HL-60 (cell line): ENCODE measurements around the gene CES5A.

Experiments
- DNase-seq, 2 experiments: peaks; one replicate each; pipeline ENCODE4 v3.0.0-alpha.2; 2010 to 2020; ENCODE audit warnings: low read depth in 1 of 2, low spot score in 1 of 2
- H3K27ac ChIP-seq: fragments of 250-450 bp; sonication (Bioruptor Pico); replicated peaks from 2 replicates; pipeline ENCODE4 v1.5.1; 2020; ENCODE audit warnings: mild to moderate bottlenecking, moderate library complexity
- H3K27me3 ChIP-seq: fragments of 250-450 bp; sonication (Bioruptor Pico); 2 replicates; pipeline ENCODE4 v1.5.1; 2021; ENCODE audit warnings: mild to moderate bottlenecking, moderate library complexity; ENCODE audit not compliant: insufficient read depth, poor library complexity, severe bottlenecking
- H3K4me3 ChIP-seq: replicated peaks from 2 replicates; pipeline ENCODE4 v1.5.1; 2011; ENCODE audit warnings: mild to moderate bottlenecking, control low read depth, low read length; ENCODE audit not compliant: insufficient read depth
- GABPA ChIP-seq: IDR thresholded peaks from 2 replicates; pipeline ENCODE4 v1.6.1; 2012; ENCODE audit warnings: low read depth
- POLR2AphosphoS5 ChIP-seq: IDR thresholded peaks from 2 replicates; pipeline ENCODE4 v1.6.1; 2012; ENCODE audit warnings: low read depth
- REST ChIP-seq: IDR thresholded peaks from 2 replicates; pipeline ENCODE4 v1.6.1; 2012; ENCODE audit warnings: low read depth; ENCODE audit not compliant: insufficient replicate concordance
- SPI1 ChIP-seq: IDR thresholded peaks from 2 replicates; pipeline ENCODE4 v1.6.1; 2012; ENCODE audit warnings: low read depth, mild to moderate bottlenecking, borderline replicate concordance
- long read RNA-seq: library from polyadenylated mRNA; unstranded; transcript quantifications from one replicate; pipeline ENCODE4 v2.0.0, GENCODE V29; 2020
- TF ChIP-seq, protein P1 (sequence below): IDR thresholded peaks from one replicate; pipeline ENCODE4 v1.5.1; 2011; ENCODE audit warnings: low read length, control low read depth, inconsistent platforms; ENCODE audit not compliant: insufficient read depth

Gene CES5A
- long read RNA-seq, result 0 reads

DNA sequence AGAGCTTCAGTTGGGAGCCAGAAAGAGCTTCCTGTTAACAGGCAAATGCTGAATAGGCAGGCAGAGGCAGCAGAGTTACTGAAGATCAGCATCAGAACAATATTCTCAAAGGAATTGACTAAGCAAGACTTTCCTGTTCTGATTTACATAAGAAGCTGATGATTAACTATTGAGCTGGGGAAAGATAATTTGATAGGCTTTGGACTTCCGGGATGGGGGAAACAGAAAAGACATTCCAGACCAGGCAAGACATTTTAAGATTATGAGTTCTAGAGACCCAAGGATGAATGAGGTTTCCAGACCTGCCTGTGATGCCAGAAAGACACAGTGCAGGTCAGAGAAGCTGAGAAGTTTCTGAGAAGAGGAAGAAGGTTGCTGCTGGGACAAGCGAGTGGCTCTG, at the start of gene CES5A:
Gene CES5A, minus strand, starts transcription at position 101 of the 400 bp plus-strand sequence. CDS start 152 bp downstream, outside the sequence.
- TF ChIP-seq SPI1 (no peak), REST (no peak), POLR2AphosphoS5 (no peak), GABPA (no peak)
- TF ChIP-seq, protein P1, sequence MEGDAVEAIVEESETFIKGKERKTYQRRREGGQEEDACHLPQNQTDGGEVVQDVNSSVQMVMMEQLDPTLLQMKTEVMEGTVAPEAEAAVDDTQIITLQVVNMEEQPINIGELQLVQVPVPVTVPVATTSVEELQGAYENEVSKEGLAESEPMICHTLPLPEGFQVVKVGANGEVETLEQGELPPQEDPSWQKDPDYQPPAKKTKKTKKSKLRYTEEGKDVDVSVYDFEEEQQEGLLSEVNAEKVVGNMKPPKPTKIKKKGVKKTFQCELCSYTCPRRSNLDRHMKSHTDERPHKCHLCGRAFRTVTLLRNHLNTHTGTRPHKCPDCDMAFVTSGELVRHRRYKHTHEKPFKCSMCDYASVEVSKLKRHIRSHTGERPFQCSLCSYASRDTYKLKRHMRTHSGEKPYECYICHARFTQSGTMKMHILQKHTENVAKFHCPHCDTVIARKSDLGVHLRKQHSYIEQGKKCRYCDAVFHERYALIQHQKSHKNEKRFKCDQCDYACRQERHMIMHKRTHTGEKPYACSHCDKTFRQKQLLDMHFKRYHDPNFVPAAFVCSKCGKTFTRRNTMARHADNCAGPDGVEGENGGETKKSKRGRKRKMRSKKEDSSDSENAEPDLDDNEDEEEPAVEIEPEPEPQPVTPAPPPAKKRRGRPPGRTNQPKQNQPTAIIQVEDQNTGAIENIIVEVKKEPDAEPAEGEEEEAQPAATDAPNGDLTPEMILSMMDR, result no peak
- no peak within 1 kb of the TSS for H3K4me3 ChIP-seq
- H3K27me3 ChIP-seq, result no peaks in the 10 kb centered on the region
- H3K27ac ChIP-seq, result no peak within 1 kb of the TSS
- DNase-seq, result no peak

DNA sequence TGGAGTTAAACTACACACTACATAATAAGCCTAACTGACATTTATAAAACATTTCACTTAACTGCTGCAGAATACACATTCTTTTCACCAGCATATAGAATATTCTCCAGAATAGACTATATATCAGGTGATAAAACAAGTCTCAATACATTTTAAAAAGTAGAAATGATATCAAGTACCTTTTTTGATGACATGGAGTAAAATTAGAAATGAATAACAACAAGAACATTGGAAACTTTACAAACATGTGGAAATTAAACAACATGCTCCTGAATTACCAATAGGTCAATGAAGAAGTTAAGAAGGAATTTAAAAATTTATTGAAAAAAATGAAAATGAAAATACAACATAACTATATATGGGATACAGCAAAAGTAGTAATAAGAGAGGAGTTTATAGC, 47.5 kb upstream of the CES5A start:
- TF ChIP-seq GABPA (no peak), REST (no peak), POLR2AphosphoS5 (no peak), SPI1 (no peak)
- TF ChIP-seq, protein P1, result no peak
- Histone ChIP-seq H3K27me3 (peaks cover 4% of the 10 kb centered on the region), H3K4me3 (no peak overlapping the region), H3K27ac (no peak overlapping the region)
- DNase-seq, result no peak

GRCh38 chr16:55917373-55918160, 42.4 kb upstream of the CES5A start:
- no peak for DNase-seq
- TF ChIP-seq REST, result no peak
- TF ChIP-seq SPI1, result no peak
- no peak for TF ChIP-seq GABPA
- TF ChIP-seq, protein P1, result no peak
- TF ChIP-seq POLR2AphosphoS5, result no peak
- Histone ChIP-seq H3K4me3 (no peak overlapping the region), H3K27ac (no peak overlapping the region), H3K27me3 (no peaks in the 10 kb centered on the region)
